Measurements from ENCODE around the gene SIGLEC14.

DNA sequence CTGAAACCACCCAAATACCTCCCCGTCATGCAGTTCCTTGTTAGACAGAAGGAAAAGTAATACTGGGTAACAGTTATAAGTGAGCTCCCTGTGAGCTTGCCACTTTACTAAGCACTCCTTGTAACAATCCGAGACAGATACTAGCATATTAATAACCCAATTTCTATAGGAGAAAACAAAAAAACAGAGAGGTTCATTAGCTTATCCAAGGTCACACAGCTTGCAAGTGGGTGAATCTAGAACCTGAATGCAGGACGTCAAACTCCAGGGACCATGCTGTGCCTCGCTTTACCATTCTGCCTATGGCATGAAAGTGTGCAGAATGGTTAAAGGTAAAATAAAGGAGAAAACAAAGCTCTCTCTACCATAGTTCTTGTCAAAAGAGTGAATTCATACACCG, 31.8 kb downstream of the SIGLEC14 start:
- TF ChIP-seq, protein P1, sequence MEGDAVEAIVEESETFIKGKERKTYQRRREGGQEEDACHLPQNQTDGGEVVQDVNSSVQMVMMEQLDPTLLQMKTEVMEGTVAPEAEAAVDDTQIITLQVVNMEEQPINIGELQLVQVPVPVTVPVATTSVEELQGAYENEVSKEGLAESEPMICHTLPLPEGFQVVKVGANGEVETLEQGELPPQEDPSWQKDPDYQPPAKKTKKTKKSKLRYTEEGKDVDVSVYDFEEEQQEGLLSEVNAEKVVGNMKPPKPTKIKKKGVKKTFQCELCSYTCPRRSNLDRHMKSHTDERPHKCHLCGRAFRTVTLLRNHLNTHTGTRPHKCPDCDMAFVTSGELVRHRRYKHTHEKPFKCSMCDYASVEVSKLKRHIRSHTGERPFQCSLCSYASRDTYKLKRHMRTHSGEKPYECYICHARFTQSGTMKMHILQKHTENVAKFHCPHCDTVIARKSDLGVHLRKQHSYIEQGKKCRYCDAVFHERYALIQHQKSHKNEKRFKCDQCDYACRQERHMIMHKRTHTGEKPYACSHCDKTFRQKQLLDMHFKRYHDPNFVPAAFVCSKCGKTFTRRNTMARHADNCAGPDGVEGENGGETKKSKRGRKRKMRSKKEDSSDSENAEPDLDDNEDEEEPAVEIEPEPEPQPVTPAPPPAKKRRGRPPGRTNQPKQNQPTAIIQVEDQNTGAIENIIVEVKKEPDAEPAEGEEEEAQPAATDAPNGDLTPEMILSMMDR (conservative IDR thresholded peaks at IDR 0.05 in 1 of 2, IDR thresholded peaks at IDR 0.05 in 1 of 2; ENCODE audit: low read depth in 1 of 2, low read length in 2 of 2) = no peak
- no peak for TF ChIP-seq EZH2 (IDR thresholded peaks at IDR 0.05; ENCODE audit: low read length, missing control alignments)
